Thyroid gland (tissue), 4 donors: ENCODE results near the gene GNG12. TPM values are rescaled to one million over a fixed set of nuclear protein-coding genes. Genes with fewer than 3 reads are reported as not detected.

Experiments
- DNase-seq, 2 donors: peaks; one replicate each; pipeline ENCODE4 v3.0.0-alpha.2; 2019
- H3K27ac ChIP-seq, 3 donors: fragments of 200-600 bp; sonication (generic); 1 replicate in 2 of 3; 2 replicates in 1 of 3; pipeline ENCODE4 v1.5.1; 2016 to 2019; ENCODE audit warnings: mild to moderate bottlenecking in 1 of 3, moderate library complexity in 1 of 3
- H3K27me3 ChIP-seq: fragments of 200-600 bp; sonication (generic); one replicate; pipeline ENCODE4 v1.5.1; 2019
- H3K36me3 ChIP-seq, 2 donors: fragments of 200-600 bp; sonication (generic); one replicate each; pipeline ENCODE4 v1.5.1; 2016 to 2019
- H3K4me1 ChIP-seq, 2 donors: fragments of 200-600 bp; sonication (generic); one replicate each; pipeline ENCODE4 v1.5.1; 2017 to 2019
- H3K4me3 ChIP-seq, 3 donors: fragments of 200-600 bp; sonication (generic); replicated peaks in 1 of 3; 1 replicate in 2 of 3; 2 replicates in 1 of 3; pipeline ENCODE4 v1.5.1; 2016; ENCODE audit warnings: mild to moderate bottlenecking in 1 of 3
- H3K9me3 ChIP-seq: fragments of 200-600 bp; sonication (generic); one replicate; pipeline ENCODE4 v1.5.1; 2017
- CTCF ChIP-seq, 6 experiments: fragments of 200-600 bp in 3 of 6; fragments of 450-650 bp in 3 of 6; sonication (generic) in 3 of 6; IDR thresholded peaks; one replicate each; pipeline ENCODE4 v1.5.1; 2016 to 2019; ENCODE audit warnings: antibody characterized with exemption in 6 of 6, mild to moderate bottlenecking in 2 of 6, inconsistent platforms in 1 of 6, moderate library complexity in 1 of 6
- POLR2A ChIP-seq, 2 donors: fragments of 450-650 bp; IDR thresholded peaks; one replicate each; pipeline ENCODE4 v1.6.1; 2017; ENCODE audit warnings: antibody characterized with exemption in 2 of 2, mild to moderate bottlenecking in 2 of 2, moderate library complexity in 1 of 2
- WGBS, 2 donors: methylation state at CpG; one replicate each; pipeline ENCODE4 v1.1.5; 2017; 5-methylcytosine and 5-hydroxymethylcytosine counted together
- intact Hi-C: fragments of 100-400 bp; cut with DNase I; formaldehyde crosslinking; loops from one replicate; pipeline ENCODE4 v1.15.1; 2023
- total RNA-seq, 4 donors: library from RNA; depleted of rRNA; stranded (reverse); fragments of >200 nt; gene quantifications; one replicate each; pipeline ENCODE4 v1.2.3, GENCODE V29; 2016

Gene GNG12
- total RNA-seq, 4 donors from 2014 or later: 100 to 155 (median 127) TPM

- Histone ChIP-seq H3K27ac (no peak overlapping the region), H3K4me3 (no peak overlapping the region), H3K36me3 (no peaks in the 10 kb centered on the region), H3K9me3 (no peaks in the 10 kb centered on the region), H3K27me3 (no peaks in the 10 kb centered on the region), H3K4me1 (peaks cover 0 to 6% of the 10 kb centered on the region in 2 donors)
- DNase-seq: no peak
- TF ChIP-seq CTCF (IDR thresholded peaks at IDR 0.05) (no peak), POLR2A (IDR thresholded peaks at IDR 0.05) (no peak)
- WGBS, 2 donors: 89 to 96% methylated on average over 1 of the region's 1 CpG
- intact Hi-C loops: no loop called here
Observed at GRCh38 chr1:67844988-67845387, 11.7 kb upstream of the GNG12 start.

- Histone ChIP-seq H3K36me3 (no peaks in the 10 kb centered on the region), H3K27me3 (no peaks in the 10 kb centered on the region), H3K4me3 (no peak overlapping the region), H3K4me1 (peaks cover 0 to 6% of the 10 kb centered on the region in 2 donors), H3K9me3 (no peaks in the 10 kb centered on the region), H3K27ac (no peak overlapping the region)
- TF ChIP-seq POLR2A (IDR thresholded peaks at IDR 0.05): no peak
- intact Hi-C loops: no loop called here
- DNase-seq: no peak
Observed at GRCh38 chr1:67843746-67844145, 10.5 kb upstream of the GNG12 start.

- Histone ChIP-seq H3K4me1 (peaks cover 0 to 9% of the 10 kb centered on the region in 2 donors), H3K9me3 (no peaks in the 10 kb centered on the region), H3K27ac (no peak overlapping the region), H3K4me3 (no peak overlapping the region), H3K27me3 (no peaks in the 10 kb centered on the region), H3K36me3 (no peaks in the 10 kb centered on the region)
- DNase-seq: no peak
- WGBS, 2 donors: 87 to 91% methylated on average over 1 of the region's 1 CpG
- TF ChIP-seq POLR2A (IDR thresholded peaks at IDR 0.05) (no peak), CTCF (IDR thresholded peaks at IDR 0.05) (no peak)
- intact Hi-C loops: no loop called here
Observed at GRCh38 chr1:67843331-67843730, 10.1 kb upstream of the GNG12 start.

GRCh38 chr1:67840449-67840848, 7.2 kb upstream of the GNG12 start:
- no peaks in the 10 kb centered on the region for H3K9me3 ChIP-seq
- no peaks in the 10 kb centered on the region for H3K36me3 ChIP-seq
- H3K4me3 ChIP-seq: no peak overlapping the region
- intact Hi-C loops: no loop called here
- WGBS, 2 donors: 68 to 70% methylated on average over 2 of the region's 2 CpGs
- no peak overlapping the region for H3K27ac ChIP-seq
- TF ChIP-seq POLR2A (IDR thresholded peaks at IDR 0.05) (no peak), CTCF (IDR thresholded peaks at IDR 0.05) (no peak)
- peaks cover 0 to 10% of the 10 kb centered on the region in 2 donors for H3K4me1 ChIP-seq
- no peak for DNase-seq
- no peaks in the 10 kb centered on the region for H3K27me3 ChIP-seq

- H3K4me1 ChIP-seq: peaks cover 4 to 10% of the 10 kb centered on the region in 2 donors
- intact Hi-C loops: loop anchor here (10.0 kb wide), 1 partner anchor 305 kb away; no protein-coding TSS in a partner anchor
- no peak overlapping the region for H3K27ac ChIP-seq
- H3K9me3 ChIP-seq: no peaks in the 10 kb centered on the region
- no peak overlapping the region for H3K4me3 ChIP-seq
- no peaks in the 10 kb centered on the region for H3K36me3 ChIP-seq
- H3K27me3 ChIP-seq: no peaks in the 10 kb centered on the region
- 95 to 98% methylated on average over 2 of the region's 2 CpGs for WGBS, 2 donors
- TF ChIP-seq POLR2A (IDR thresholded peaks at IDR 0.05): no peak
- no peak for TF ChIP-seq CTCF (IDR thresholded peaks at IDR 0.05)
- DNase-seq: no peak
Observed at GRCh38 chr1:67839826-67840225, 6.6 kb upstream of the GNG12 start.
